ENCODE measurements around the gene MEF2C.

DNA sequence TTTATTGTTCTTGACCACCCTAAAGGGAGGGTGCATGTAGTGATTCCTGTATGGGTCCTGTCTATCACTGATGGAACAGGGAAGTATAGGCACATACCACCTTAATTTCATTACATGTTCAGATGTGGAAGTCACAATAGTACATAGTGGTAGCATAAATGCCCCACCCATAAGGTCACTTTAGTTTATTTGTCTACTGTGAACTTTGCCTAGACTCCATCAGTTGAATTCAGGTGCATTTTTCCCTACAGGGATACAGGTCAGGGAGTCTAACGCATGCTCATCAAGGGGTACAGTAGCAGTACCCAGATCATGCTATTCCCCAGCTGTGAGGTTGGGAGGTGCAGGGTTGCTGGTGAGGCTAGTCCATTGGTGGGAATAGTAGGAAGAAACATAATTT lies 175.0 kb downstream of the MEF2C start:
- TF ChIP-seq POLR2A (IDR thresholded peaks at IDR 0.05; ENCODE audit: low read depth, low read length) (no peak), POLR2AphosphoS5 (IDR thresholded peaks at IDR 0.05; ENCODE audit: low read depth, low read length) (no peak), TAF1 (IDR thresholded peaks at IDR 0.05; ENCODE audit: borderline replicate concordance, low read depth, low read length) (no peak)
